ENCODE results near the gene LRIG2. TPM values are rescaled to one million over a fixed set of nuclear protein-coding genes. Genes with fewer than 3 reads are reported as not detected.
"Not testable (repeated sequence)": the region's sequence is repeated elsewhere in the genome, so short reads cannot be mapped to it uniquely, and the experiment has no call there.

LRIG2 gene
- total RNA-seq, 2 donors from 2014 or later = 11.5 to 14.1 TPM

GRCh38 chr1:113055570-113055969 lies 17.4 kb upstream of the LRIG2 start:
- intact Hi-C loops (cut with DNase I) = no loop called here
- DNase-seq (ENCODE audit: low spot score) = no peak

- no peak for DNase-seq (ENCODE audit: low spot score)
- intact Hi-C loops (cut with DNase I) = no loop called here
Measured at GRCh38 chr1:113057006-113057405, 16.0 kb upstream of the LRIG2 start.

GRCh38 chr1:113058941-113059706 lies 13.9 kb upstream of the LRIG2 start:
- DNase-seq (ENCODE audit: low spot score) = no peak
- intact Hi-C loops (cut with DNase I) = no loop called here

- DNase-seq (ENCODE audit: low spot score); intact Hi-C loops (cut with DNase I): not testable (repeated sequence)
Measured at GRCh38 chr1:113063456-113063855, 9.5 kb upstream of the LRIG2 start.

- DNase-seq (ENCODE audit: low spot score) = no peak
- intact Hi-C loops (cut with DNase I) = no loop called here
Measured at GRCh38 chr1:113072141-113072756, 749 bp upstream of the LRIG2 start.

GRCh38 chr1:113073479-113073950 lies 517 bp downstream of the LRIG2 start:
- no peak for DNase-seq (ENCODE audit: low spot score)
- intact Hi-C loops (cut with DNase I) = no loop called here

- intact Hi-C loops (cut with DNase I) = no loop called here
- no peak for DNase-seq (ENCODE audit: low spot score)
Measured at GRCh38 chr1:113074237-113074636, 1.2 kb downstream of the LRIG2 start.

- DNase-seq (ENCODE audit: low spot score); intact Hi-C loops (cut with DNase I): not testable (repeated sequence)
Measured at GRCh38 chr1:113077978-113078377, 5.0 kb downstream of the LRIG2 start.

GRCh38 chr1:113086541-113086940 lies 13.5 kb downstream of the LRIG2 start:
- intact Hi-C loops (cut with DNase I) = no loop called here
- no peak for DNase-seq (ENCODE audit: low spot score)

GRCh38 chr1:113088972-113089371 lies 16.0 kb downstream of the LRIG2 start:
- no peak for DNase-seq (ENCODE audit: low spot score)
- intact Hi-C loops (cut with DNase I) = no loop called here

GRCh38 chr1:113090051-113090450 lies 17.1 kb downstream of the LRIG2 start:
- intact Hi-C loops (cut with DNase I) = no loop called here
- DNase-seq (ENCODE audit: low spot score) = no peak

- intact Hi-C loops (cut with DNase I) = no loop called here
- no peak for DNase-seq (ENCODE audit: low spot score)
Measured at GRCh38 chr1:113091988-113092594, 19.1 kb downstream of the LRIG2 start.

- no peak for DNase-seq (ENCODE audit: low spot score)
- intact Hi-C loops (cut with DNase I) = no loop called here
Measured at GRCh38 chr1:113094506-113094905, 21.5 kb downstream of the LRIG2 start.

GRCh38 chr1:113095790-113096455 lies 22.9 kb downstream of the LRIG2 start:
- DNase-seq (ENCODE audit: low spot score) = no peak
- intact Hi-C loops (cut with DNase I) = no loop called here

GRCh38 chr1:113096493-113096892 lies 23.5 kb downstream of the LRIG2 start:
- intact Hi-C loops (cut with DNase I) = no loop called here
- no peak for DNase-seq (ENCODE audit: low spot score)

GRCh38 chr1:113101588-113101987 lies 28.6 kb downstream of the LRIG2 start:
- intact Hi-C loops (cut with DNase I) = no loop called here
- DNase-seq (ENCODE audit: low spot score) = no peak

- intact Hi-C loops (cut with DNase I) = no loop called here
- DNase-seq (ENCODE audit: low spot score) = no peak
Measured at GRCh38 chr1:113103048-113103447, 30.1 kb downstream of the LRIG2 start.

GRCh38 chr1:113103977-113104376 lies 31.0 kb downstream of the LRIG2 start:
- intact Hi-C loops (cut with DNase I) = no loop called here
- no peak for DNase-seq (ENCODE audit: low spot score)

- intact Hi-C loops (cut with DNase I) = no loop called here
- DNase-seq (ENCODE audit: low spot score) = no peak
Measured at GRCh38 chr1:113106910-113107309, 33.9 kb downstream of the LRIG2 start.
